Hematopoietic multipotent progenitor cell treated with erythropoietin and hydrocortisone succinate and interleukin-3 and kit ligand, for 17 days (in vitro differentiated cells): ENCODE data around the gene RAD54L2.
"Not testable (repeated sequence)": the region's sequence is repeated elsewhere in the genome, so short reads cannot be mapped to it uniquely, and the experiment has no call there.

Source experiments
- DNase-seq: peaks from one replicate; pipeline ENCODE4 v3.0.0-alpha.2; 2015; ENCODE audit warnings: low spot score

Gene RAD54L2

GRCh38 chr3:51539291-51539941 lies 897 bp downstream of the RAD54L2 start:
- DNase-seq = no peak

GRCh38 chr3:51542596-51542995 lies 4.1 kb downstream of the RAD54L2 start:
- not testable (repeated sequence) for DNase-seq

GRCh38 chr3:51544011-51544775 lies 5.7 kb downstream of the RAD54L2 start:
- no peak for DNase-seq

GRCh38 chr3:51547274-51547673 lies 8.8 kb downstream of the RAD54L2 start:
- no peak for DNase-seq

GRCh38 chr3:51549311-51549710 lies 10.8 kb downstream of the RAD54L2 start:
- DNase-seq = no peak

- DNase-seq = no peak
Measured at GRCh38 chr3:51550080-51550819, 11.7 kb downstream of the RAD54L2 start.

- DNase-seq = no peak
Measured at GRCh38 chr3:51557993-51558392, 19.5 kb downstream of the RAD54L2 start.

- no peak for DNase-seq
Measured at GRCh38 chr3:51559411-51559888, 20.9 kb downstream of the RAD54L2 start.

- no peak for DNase-seq
Measured at GRCh38 chr3:51559961-51560360, 21.4 kb downstream of the RAD54L2 start.

- not testable (repeated sequence) for DNase-seq
Measured at GRCh38 chr3:51562403-51562802, 23.9 kb downstream of the RAD54L2 start.

GRCh38 chr3:51568036-51568435 lies 29.5 kb downstream of the RAD54L2 start:
- no peak for DNase-seq

- no peak for DNase-seq
Measured at GRCh38 chr3:51568996-51569395, 30.5 kb downstream of the RAD54L2 start.

- DNase-seq = no peak
Measured at GRCh38 chr3:51578238-51578637, 39.7 kb downstream of the RAD54L2 start.

- no peak for DNase-seq
Measured at GRCh38 chr3:51580418-51580817, 41.9 kb downstream of the RAD54L2 start.

GRCh38 chr3:51581524-51581923 lies 43.0 kb downstream of the RAD54L2 start:
- DNase-seq = no peak

GRCh38 chr3:51585197-51585596 lies 46.7 kb downstream of the RAD54L2 start:
- no peak for DNase-seq

GRCh38 chr3:51585871-51586270 lies 47.4 kb downstream of the RAD54L2 start:
- DNase-seq = no peak
